Smooth muscle cell (in vitro differentiated cells): Measurements from ENCODE around the gene CNOT2. TPM values are rescaled to one million over a fixed set of nuclear protein-coding genes. Genes with fewer than 3 reads are reported as not detected.
A peak's percentile ranks its signal among the peaks of the same experiment; 100 is the strongest.

Experiments used
- DNase-seq: peaks from one replicate; lab custom pipeline; 2025; ENCODE audit not compliant: unreplicated experiment; lab: John Stamatoyannopoulos, UW
- H2AFZ ChIP-seq: fragments of 200-600 bp; sonication (generic); 2 replicates; pipeline ENCODE4 v1.6.0; 2016; ENCODE audit warnings: antibody characterized with exemption, low read depth, mild to moderate bottlenecking
- H3F3A ChIP-seq: fragments of 200-600 bp; sonication (generic); 2 replicates; pipeline ENCODE4 v1.6.0; 2017; ENCODE audit warnings: antibody characterized with exemption, low read depth
- H3K27ac ChIP-seq: fragments of 200-600 bp; sonication (generic); 2 replicates; pipeline ENCODE4 v1.5.1; 2016; ENCODE audit warnings: low read depth, mild to moderate bottlenecking
- H3K27me3 ChIP-seq: fragments of 200-600 bp; sonication (generic); 2 replicates; pipeline ENCODE4 v1.6.1; 2016; ENCODE audit warnings: low read depth, mild to moderate bottlenecking
- H3K36me3 ChIP-seq: fragments of 200-600 bp; sonication (generic); 2 replicates; pipeline ENCODE4 v1.5.1; 2016; ENCODE audit warnings: low read depth
- H3K4me1 ChIP-seq: fragments of 200-600 bp; sonication (generic); 2 replicates; pipeline ENCODE4 v1.5.1; 2016; ENCODE audit warnings: low read depth
- H3K4me2 ChIP-seq: fragments of 200-600 bp; sonication (generic); 2 replicates; pipeline ENCODE4 v1.6.0; 2016; ENCODE audit warnings: mild to moderate bottlenecking
- H3K4me3 ChIP-seq: fragments of 200-600 bp; sonication (generic); 2 replicates; pipeline ENCODE4 v1.5.1; 2016; ENCODE audit warnings: mild to moderate bottlenecking
- H3K79me2 ChIP-seq: fragments of 200-600 bp; sonication (generic); 2 replicates; pipeline ENCODE4 v1.6.0; 2016; ENCODE audit warnings: low read depth, mild to moderate bottlenecking
- H3K9ac ChIP-seq: fragments of 200-600 bp; sonication (generic); 2 replicates; pipeline ENCODE4 v1.6.0; 2016; ENCODE audit warnings: low read depth
- H3K9me3 ChIP-seq: fragments of 200-600 bp; sonication (generic); replicated peaks from 2 replicates; pipeline ENCODE4 v1.5.1; 2016; ENCODE audit warnings: low read depth
- H4K20me1 ChIP-seq: fragments of 200-600 bp; sonication (generic); 2 replicates; pipeline ENCODE4 v1.6.0; 2016; ENCODE audit warnings: low read depth
- WGBS: methylation state at CpG from one replicate; pipeline ENCODE4 v1.1.7; 2016; ENCODE audit warnings: low lambda C conversion rate; 5-methylcytosine and 5-hydroxymethylcytosine counted together
- polyA plus RNA-seq: library from polyadenylated mRNA; unstranded; fragments of >200 nt; fragmentation: Nextera tagmentation; extraction: Ambion mirVana; gene quantifications from 2 replicates; pipeline ENCODE4 v1.2.1, GENCODE V29; 2016
- total RNA-seq: library from RNA; depleted of rRNA; stranded (reverse); fragments of >200 nt; gene quantifications from 2 replicates; pipeline ENCODE4 v1.2.3, GENCODE V29; 2014
- TF ChIP-seq, protein P1 (sequence below): fragments of 200-600 bp; sonication (generic); IDR thresholded peaks from 2 replicates; pipeline ENCODE4 v1.5.1; 2017; ENCODE audit warnings: borderline replicate concordance, mild to moderate bottlenecking, antibody characterized with exemption; ENCODE audit not compliant: insufficient read depth, poor library complexity, severe bottlenecking

Gene CNOT2
- total and polyA plus RNA-seq, 2 experiments from 2014 or later: 94.5 to 172 TPM

DNA sequence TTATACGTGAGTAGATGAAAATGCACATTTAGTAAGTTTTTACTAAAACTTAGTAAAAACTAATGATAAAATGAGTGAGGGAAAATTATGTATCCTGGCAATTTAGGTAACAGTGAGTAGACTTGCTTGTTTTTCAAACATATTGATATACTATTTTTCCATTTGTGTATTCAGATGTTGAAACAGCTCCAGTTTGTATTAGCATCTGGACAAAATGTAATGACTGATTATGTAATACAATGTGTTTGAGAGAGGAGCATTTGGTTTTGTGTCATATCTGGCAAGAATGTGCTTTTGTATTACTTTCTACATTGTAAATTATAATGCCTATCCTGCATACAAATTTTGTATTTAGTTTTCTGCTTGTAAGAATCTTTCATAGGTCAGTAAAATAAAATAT, 5.6 kb downstream of the CNOT2 start:
- no peak overlapping the region for H3K27ac ChIP-seq
- H3K36me3 ChIP-seq: no peaks in the 10 kb centered on the region
- H3K27me3 ChIP-seq: no peaks in the 10 kb centered on the region
- H3F3A ChIP-seq: peaks cover 14% of the 10 kb centered on the region
- peaks cover 100% of the 10 kb centered on the region for H3K79me2 ChIP-seq
- H4K20me1 ChIP-seq: peaks cover 94% of the 10 kb centered on the region
- H3K9me3 ChIP-seq: no peaks in the 10 kb centered on the region
- H3K4me2 ChIP-seq: peak overlapping the region; percentile 24
- 91% methylated on average over 1 of the region's 1 CpG for WGBS
- TF ChIP-seq, protein P1, sequence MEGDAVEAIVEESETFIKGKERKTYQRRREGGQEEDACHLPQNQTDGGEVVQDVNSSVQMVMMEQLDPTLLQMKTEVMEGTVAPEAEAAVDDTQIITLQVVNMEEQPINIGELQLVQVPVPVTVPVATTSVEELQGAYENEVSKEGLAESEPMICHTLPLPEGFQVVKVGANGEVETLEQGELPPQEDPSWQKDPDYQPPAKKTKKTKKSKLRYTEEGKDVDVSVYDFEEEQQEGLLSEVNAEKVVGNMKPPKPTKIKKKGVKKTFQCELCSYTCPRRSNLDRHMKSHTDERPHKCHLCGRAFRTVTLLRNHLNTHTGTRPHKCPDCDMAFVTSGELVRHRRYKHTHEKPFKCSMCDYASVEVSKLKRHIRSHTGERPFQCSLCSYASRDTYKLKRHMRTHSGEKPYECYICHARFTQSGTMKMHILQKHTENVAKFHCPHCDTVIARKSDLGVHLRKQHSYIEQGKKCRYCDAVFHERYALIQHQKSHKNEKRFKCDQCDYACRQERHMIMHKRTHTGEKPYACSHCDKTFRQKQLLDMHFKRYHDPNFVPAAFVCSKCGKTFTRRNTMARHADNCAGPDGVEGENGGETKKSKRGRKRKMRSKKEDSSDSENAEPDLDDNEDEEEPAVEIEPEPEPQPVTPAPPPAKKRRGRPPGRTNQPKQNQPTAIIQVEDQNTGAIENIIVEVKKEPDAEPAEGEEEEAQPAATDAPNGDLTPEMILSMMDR: no peak
- DNase-seq: no peak
- peaks cover 55% of the 10 kb centered on the region for H3K4me1 ChIP-seq
- no peak overlapping the region for H3K4me3 ChIP-seq
- H2AFZ ChIP-seq: no peak overlapping the region
- H3K9ac ChIP-seq: no peak overlapping the region

DNA sequence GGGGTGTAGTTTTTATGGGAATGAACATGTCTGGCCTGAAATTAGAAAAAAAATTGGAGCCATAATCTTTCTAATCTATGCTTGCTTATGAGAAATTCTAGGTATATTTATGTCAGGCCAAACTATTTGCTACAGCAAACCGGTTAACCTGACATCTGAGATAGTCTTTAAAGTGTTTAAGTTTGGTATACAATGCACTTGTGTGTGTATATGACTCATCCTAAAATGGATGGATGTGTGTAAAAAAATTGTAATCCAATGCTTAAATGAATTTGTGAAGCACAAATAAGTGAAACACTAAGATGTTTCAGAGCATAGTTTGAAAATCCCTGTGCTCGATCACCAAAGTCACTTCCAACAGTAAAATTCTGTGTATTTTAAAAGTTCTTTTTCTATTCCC, 6.7 kb downstream of the CNOT2 start:
- H4K20me1 ChIP-seq: peaks cover 97% of the 10 kb centered on the region
- H3K4me1 ChIP-seq: peaks cover 50% of the 10 kb centered on the region
- no peaks in the 10 kb centered on the region for H3K9me3 ChIP-seq
- H3K79me2 ChIP-seq: peaks cover 100% of the 10 kb centered on the region
- TF ChIP-seq, protein P1: no peak
- no peak for DNase-seq
- peaks cover 19% of the 10 kb centered on the region for H3F3A ChIP-seq
- WGBS: 79% methylated on average over 2 of the region's 2 CpGs
- H3K27ac ChIP-seq: peak overlapping the region; percentile 50
- H3K4me3 ChIP-seq: no peak overlapping the region
- H3K9ac ChIP-seq: no peak overlapping the region
- no peaks in the 10 kb centered on the region for H3K27me3 ChIP-seq
- peak overlapping the region; percentile 49 for H3K4me2 ChIP-seq
- H2AFZ ChIP-seq: no peak overlapping the region
- H3K36me3 ChIP-seq: no peaks in the 10 kb centered on the region

DNA sequence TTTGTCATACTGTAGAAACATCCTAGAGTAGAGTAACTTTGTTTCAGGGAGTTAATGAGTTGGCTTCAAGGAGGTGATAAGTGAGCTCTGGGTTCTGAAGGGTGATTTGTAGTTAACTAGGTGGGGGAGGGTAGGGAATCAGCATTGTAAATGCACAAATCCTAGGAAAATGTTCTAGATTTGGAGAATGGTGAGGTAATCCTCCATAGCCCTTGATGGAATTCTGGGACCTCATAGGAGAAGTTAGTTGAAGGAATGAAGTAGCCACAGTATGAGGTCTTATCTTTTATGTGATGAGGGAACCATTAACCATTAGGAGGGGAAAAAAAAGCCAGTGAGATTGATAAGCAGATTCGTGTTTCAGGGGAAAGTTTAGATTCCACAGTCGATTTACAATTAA, 8.0 kb downstream of the CNOT2 start:
- H3F3A ChIP-seq: peaks cover 19% of the 10 kb centered on the region
- no peak for DNase-seq
- H3K4me1 ChIP-seq: peaks cover 47% of the 10 kb centered on the region
- no peak overlapping the region for H2AFZ ChIP-seq
- no peaks in the 10 kb centered on the region for H3K27me3 ChIP-seq
- no peak overlapping the region for H3K4me3 ChIP-seq
- no peaks in the 10 kb centered on the region for H3K9me3 ChIP-seq
- no peak overlapping the region for H3K9ac ChIP-seq
- 54% methylated on average over 2 of the region's 2 CpGs for WGBS
- H3K79me2 ChIP-seq: peaks cover 100% of the 10 kb centered on the region
- H3K27ac ChIP-seq: peak overlapping the region; percentile 50
- H4K20me1 ChIP-seq: peaks cover 97% of the 10 kb centered on the region
- TF ChIP-seq, protein P1: no peak
- no peaks in the 10 kb centered on the region for H3K36me3 ChIP-seq
- H3K4me2 ChIP-seq: peak overlapping the region; percentile 60

DNA sequence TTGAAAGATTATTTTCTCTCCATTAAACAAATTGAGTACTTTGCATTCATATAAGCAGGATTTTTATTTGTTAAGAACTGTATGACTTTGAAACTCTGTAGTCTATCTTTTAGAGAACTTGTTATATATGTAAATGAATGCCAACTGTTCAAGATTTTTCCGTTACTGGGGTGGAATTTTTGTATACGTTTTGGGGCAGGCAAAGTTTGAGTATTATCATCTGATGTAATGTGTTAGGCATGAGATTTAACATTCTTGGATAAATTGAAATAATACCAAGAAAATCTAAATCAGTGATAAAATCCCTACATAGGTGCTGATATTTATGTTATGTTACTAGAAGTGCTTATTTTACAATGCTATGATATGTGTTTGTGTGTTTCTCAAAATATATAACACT, 8.4 kb downstream of the CNOT2 start:
- H2AFZ ChIP-seq: no peak overlapping the region
- peaks cover 42% of the 10 kb centered on the region for H3K4me1 ChIP-seq
- no peak overlapping the region for H3K4me3 ChIP-seq
- no peaks in the 10 kb centered on the region for H3K9me3 ChIP-seq
- H3K36me3 ChIP-seq: no peaks in the 10 kb centered on the region
- peak overlapping the region; percentile 60 for H3K4me2 ChIP-seq
- no peak overlapping the region for H3K9ac ChIP-seq
- peak overlapping the region; percentile 50 for H3K27ac ChIP-seq
- H4K20me1 ChIP-seq: peaks cover 97% of the 10 kb centered on the region
- peaks cover 100% of the 10 kb centered on the region for H3K79me2 ChIP-seq
- H3K27me3 ChIP-seq: no peaks in the 10 kb centered on the region
- H3F3A ChIP-seq: peaks cover 19% of the 10 kb centered on the region
- DNase-seq: no peak
- TF ChIP-seq, protein P1: no peak
- WGBS: 30% methylated on average over 2 of the region's 2 CpGs
